Upper lobe of right lung (tissue), 1 donor: ENCODE results near the gene GSG1. TPM values are rescaled to one million over a fixed set of nuclear protein-coding genes. Genes with fewer than 3 reads are reported as not detected.
"Not testable (repeated sequence)": the region's sequence is repeated elsewhere in the genome, so short reads cannot be mapped to it uniquely, and the experiment has no call there.

Source experiments
- ATAC-seq: fragments of 200-7000 bp; cut with Tn5 transposase; one replicate; pipeline ENCODE4 v1.9.1; 2020; ENCODE audit warnings: mild to moderate bottlenecking, moderate library complexity
- DNase-seq: peaks from one replicate; pipeline ENCODE4 v3.0.0-alpha.2; 2020
- H3K27ac ChIP-seq: fragments of 200-600 bp; one replicate; pipeline ENCODE4 v1.8.0; 2022
- H3K27me3 ChIP-seq: fragments of 200-600 bp; one replicate; pipeline ENCODE4 v1.8.0; 2022; ENCODE audit warnings: mild to moderate bottlenecking
- H3K36me3 ChIP-seq: fragments of 200-600 bp; one replicate; pipeline ENCODE4 v1.8.0; 2022
- H3K4me1 ChIP-seq: fragments of 200-600 bp; one replicate; pipeline ENCODE4 v1.8.0; 2022
- H3K4me3 ChIP-seq: fragments of 200-600 bp; one replicate; pipeline ENCODE4 v1.8.0; 2022; ENCODE audit warnings: mild to moderate bottlenecking
- H3K9me3 ChIP-seq: fragments of 200-600 bp; one replicate; pipeline ENCODE4 v1.8.0; 2022
- CTCF ChIP-seq: fragments of 200-600 bp; IDR thresholded peaks from one replicate; pipeline ENCODE4 v1.8.0; 2022; ENCODE audit warnings: antibody characterized with exemption
- intact Hi-C: fragments of 100-400 bp; cut with DNase I; formaldehyde crosslinking; loops from one replicate; pipeline ENCODE4 v1.11.0; 2022
- total RNA-seq: library from RNA; stranded (reverse); fragmentation: NEBNext Ultra II Directional; extraction: Animal tissue kit (Norgen Biotek cat#: 25700); gene quantifications from one replicate; pipeline ENCODE4 v1.2.1, GENCODE V29; 2021
- donor health status: DM: no; HTN: yes; CAD: no; lungs with severe emphysema.

Gene GSG1
- total RNA-seq, 1 donor from 2014 or later: not detected

- no peak for TF ChIP-seq CTCF
- Histone ChIP-seq H3K9me3 (no peaks in the 10 kb centered on the region), H3K4me3 (no peak overlapping the region), H3K4me1 (no peaks in the 10 kb centered on the region), H3K36me3 (no peaks in the 10 kb centered on the region), H3K27ac (no peak overlapping the region), H3K27me3 (no peaks in the 10 kb centered on the region)
- ATAC-seq (no peak), DNase-seq (no peak)
- intact Hi-C loops: no loop called here
Measured at GRCh38 chr12:13036881-13037280, 66.6 kb downstream of the GSG1 start.

GRCh38 chr12:13035335-13035734, 68.1 kb downstream of the GSG1 start:
- H3K36me3 ChIP-seq, H3K27me3 ChIP-seq, DNase-seq, H3K27ac ChIP-seq, H3K4me3 ChIP-seq, intact Hi-C loops, ATAC-seq, H3K4me1 ChIP-seq, H3K9me3 ChIP-seq: not testable (repeated sequence)

Other genes starting within 250 kb of the GSG1 start
- 886 TPM for gene GPRC5A, start 212.1 kb downstream of the GSG1 start, total RNA-seq
- not detected for gene GPRC5D, start 151.5 kb downstream of the GSG1 start, total RNA-seq
- 86.2 TPM for gene HEBP1, start 103.4 kb downstream of the GSG1 start, total RNA-seq
- gene FAM234B, start 59.3 kb downstream of the GSG1 start, total RNA-seq: 9.6 TPM
- 286 TPM for gene EMP1, start 93.1 kb upstream of the GSG1 start, total RNA-seq